ENCODE data around the gene SRGAP1. TPM values are rescaled to one million over a fixed set of nuclear protein-coding genes. Genes with fewer than 3 reads are reported as not detected.

Gene SRGAP1
- total and polyA plus RNA-seq, 2 donors from 2014 or later = 1.8 to 13.5 TPM

GRCh38 chr12:63905544-63905943 lies 61.0 kb downstream of the SRGAP1 start:
- H3K9ac ChIP-seq (ENCODE audit: low read length in 3 of 3) = no peak overlapping the region
- no peak for TF ChIP-seq CTCF (IDR thresholded peaks at IDR 0.05; ENCODE audit: borderline replicate concordance, extremely low read depth, insufficient read depth)
- H3K36me3 ChIP-seq (ENCODE audit: control insufficient read depth in 2 of 3, insufficient read depth in 3 of 3, low read length in 3 of 3) = no peaks in the 10 kb centered on the region
- no peak overlapping the region for H3K4me3 ChIP-seq (ENCODE audit: low read length in 3 of 3)
- no peak overlapping the region for H3K27ac ChIP-seq (ENCODE audit: low read depth in 2 of 2, low read length in 2 of 2)
- H3K4me1 ChIP-seq (ENCODE audit: control insufficient read depth in 2 of 3, insufficient read depth in 2 of 3, low read depth in 1 of 3, low read length in 3 of 3) = no peaks in the 10 kb centered on the region
- DNase-seq (no peak), FAIRE-seq (no peak)
- intact Hi-C loops (cut with DNase I) = no loop called here
- no peaks in the 10 kb centered on the region for H3K27me3 ChIP-seq (ENCODE audit: control insufficient read depth, insufficient read depth, low read length)
- H3K9me3 ChIP-seq (ENCODE audit: control insufficient read depth in 2 of 3, insufficient read depth in 1 of 3, low read length in 3 of 3) = peaks cover 0 to 12% (median 2%) of the 10 kb centered on the region in 3 donors

DNA sequence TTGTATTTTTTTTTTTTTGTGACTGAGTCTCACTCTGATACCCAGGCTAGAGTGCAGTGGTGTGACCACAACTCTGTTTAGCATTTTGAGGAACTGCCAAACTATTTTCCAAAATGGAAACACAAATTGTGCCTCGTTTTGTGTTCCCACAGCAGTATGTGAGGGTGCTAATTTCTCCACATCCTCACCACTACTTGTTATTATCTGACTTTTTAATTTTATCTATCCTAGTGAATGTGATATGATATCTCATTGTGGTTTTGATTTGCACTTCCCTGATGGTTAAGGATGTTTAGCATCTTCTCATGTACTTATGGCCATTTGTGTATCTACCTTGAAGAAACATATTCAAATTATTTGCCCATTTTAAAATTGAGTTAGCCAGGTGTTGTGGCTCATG lies 62.4 kb downstream of the SRGAP1 start:
- Histone ChIP-seq H3K27me3 (ENCODE audit: control insufficient read depth, insufficient read depth, low read length) (no peaks in the 10 kb centered on the region), H3K4me3 (ENCODE audit: low read length in 3 of 3) (no peak overlapping the region), H3K27ac (ENCODE audit: low read depth in 2 of 2, low read length in 2 of 2) (no peak overlapping the region), H3K36me3 (ENCODE audit: control insufficient read depth in 2 of 3, insufficient read depth in 3 of 3, low read length in 3 of 3) (no peaks in the 10 kb centered on the region), H3K4me1 (ENCODE audit: control insufficient read depth in 2 of 3, insufficient read depth in 2 of 3, low read depth in 1 of 3, low read length in 3 of 3) (peaks cover 0 to 4% (median 0%) of the 10 kb centered on the region in 3 donors), H3K9ac (ENCODE audit: low read length in 3 of 3) (no peak overlapping the region), H3K9me3 (ENCODE audit: control insufficient read depth in 2 of 3, insufficient read depth in 1 of 3, low read length in 3 of 3) (peaks cover 0 to 12% (median 2%) of the 10 kb centered on the region in 3 donors)
- intact Hi-C loops (cut with DNase I) = no loop called here
- no peak for DNase-seq
- TF ChIP-seq CTCF (IDR thresholded peaks at IDR 0.05; ENCODE audit: borderline replicate concordance, extremely low read depth, insufficient read depth) = no peak
- no peak for FAIRE-seq

DNA sequence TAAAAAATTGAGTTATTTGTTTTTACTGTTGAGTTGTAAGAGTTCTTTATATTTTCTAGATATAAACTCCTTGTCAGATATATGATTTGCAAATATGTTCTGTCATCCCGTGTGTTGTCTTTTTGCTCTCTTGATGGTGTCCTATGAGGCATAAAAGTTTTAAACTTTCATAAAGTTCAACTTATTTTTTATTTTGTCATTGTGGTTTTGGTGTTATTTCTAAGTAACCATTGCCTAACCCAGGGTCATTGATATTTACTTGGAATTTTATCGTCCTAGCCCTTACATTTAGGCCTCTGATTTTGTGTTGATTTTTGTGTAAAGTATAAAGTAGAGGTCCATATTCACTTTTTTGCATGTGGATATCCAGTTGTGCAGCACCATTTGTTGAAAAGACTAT lies 63.1 kb downstream of the SRGAP1 start:
- intact Hi-C loops (cut with DNase I) = no loop called here
- no peak for FAIRE-seq
- no peaks in the 10 kb centered on the region for H3K36me3 ChIP-seq (ENCODE audit: control insufficient read depth in 2 of 3, insufficient read depth in 3 of 3, low read length in 3 of 3)
- no peak overlapping the region for H3K4me3 ChIP-seq (ENCODE audit: low read length in 3 of 3)
- peaks cover 0 to 12% (median 2%) of the 10 kb centered on the region in 3 donors for H3K9me3 ChIP-seq (ENCODE audit: control insufficient read depth in 2 of 3, insufficient read depth in 1 of 3, low read length in 3 of 3)
- no peak for DNase-seq
- no peak overlapping the region for H3K27ac ChIP-seq (ENCODE audit: low read depth in 2 of 2, low read length in 2 of 2)
- H3K4me1 ChIP-seq (ENCODE audit: control insufficient read depth in 2 of 3, insufficient read depth in 2 of 3, low read depth in 1 of 3, low read length in 3 of 3) = peaks cover 0 to 4% (median 0%) of the 10 kb centered on the region in 3 donors
- no peak for TF ChIP-seq CTCF (IDR thresholded peaks at IDR 0.05; ENCODE audit: borderline replicate concordance, extremely low read depth, insufficient read depth)
- no peak overlapping the region for H3K9ac ChIP-seq (ENCODE audit: low read length in 3 of 3)
- H3K27me3 ChIP-seq (ENCODE audit: control insufficient read depth, insufficient read depth, low read length) = no peaks in the 10 kb centered on the region

DNA sequence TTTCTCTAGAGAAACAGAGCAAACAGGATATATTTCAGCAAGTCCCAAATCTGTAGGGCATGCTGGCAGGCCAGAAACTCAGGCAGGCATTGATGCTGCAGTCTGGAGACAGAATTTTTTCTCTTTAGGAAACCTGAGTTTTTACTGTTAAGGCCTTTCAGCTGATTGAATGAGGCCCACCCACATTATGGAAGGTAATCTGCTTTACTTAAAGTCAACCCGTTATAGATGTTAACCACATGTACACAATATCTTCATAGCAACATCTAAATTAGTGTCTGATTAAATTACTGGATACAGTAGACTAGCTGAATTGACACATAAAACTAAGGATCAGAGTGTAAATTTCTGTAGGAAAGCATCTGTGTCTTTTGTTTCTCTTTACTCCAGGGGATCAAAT lies 65.2 kb downstream of the SRGAP1 start:
- no peak for FAIRE-seq
- H3K9me3 ChIP-seq (ENCODE audit: control insufficient read depth in 2 of 3, insufficient read depth in 1 of 3, low read length in 3 of 3) = peaks cover 0 to 12% (median 2%) of the 10 kb centered on the region in 3 donors
- TF ChIP-seq CTCF (IDR thresholded peaks at IDR 0.05; ENCODE audit: borderline replicate concordance, extremely low read depth, insufficient read depth) = no peak
- H3K4me1 ChIP-seq (ENCODE audit: control insufficient read depth in 2 of 3, insufficient read depth in 2 of 3, low read depth in 1 of 3, low read length in 3 of 3) = peaks cover 0 to 4% (median 0%) of the 10 kb centered on the region in 3 donors
- no peaks in the 10 kb centered on the region for H3K27me3 ChIP-seq (ENCODE audit: control insufficient read depth, insufficient read depth, low read length)
- H3K4me3 ChIP-seq (ENCODE audit: low read length in 3 of 3) = no peak overlapping the region
- H3K36me3 ChIP-seq (ENCODE audit: control insufficient read depth in 2 of 3, insufficient read depth in 3 of 3, low read length in 3 of 3) = no peaks in the 10 kb centered on the region
- no peak for DNase-seq
- no peak overlapping the region for H3K9ac ChIP-seq (ENCODE audit: low read length in 3 of 3)
- no peak overlapping the region for H3K27ac ChIP-seq (ENCODE audit: low read depth in 2 of 2, low read length in 2 of 2)
- intact Hi-C loops (cut with DNase I) = no loop called here

Data from kidney (tissue), 14 donors.